HG02759 (cell line): Measurements from ENCODE around the gene TMEM164.

Source experiments
- ATAC-seq: cut with Tn5 transposase; IDR thresholded peaks from one replicate; pipeline ENCODE4 v1.9.1; 2021; ENCODE audit warnings: mild to moderate bottlenecking, moderate library complexity; ENCODE audit not compliant: unreplicated experiment

Gene TMEM164

DNA sequence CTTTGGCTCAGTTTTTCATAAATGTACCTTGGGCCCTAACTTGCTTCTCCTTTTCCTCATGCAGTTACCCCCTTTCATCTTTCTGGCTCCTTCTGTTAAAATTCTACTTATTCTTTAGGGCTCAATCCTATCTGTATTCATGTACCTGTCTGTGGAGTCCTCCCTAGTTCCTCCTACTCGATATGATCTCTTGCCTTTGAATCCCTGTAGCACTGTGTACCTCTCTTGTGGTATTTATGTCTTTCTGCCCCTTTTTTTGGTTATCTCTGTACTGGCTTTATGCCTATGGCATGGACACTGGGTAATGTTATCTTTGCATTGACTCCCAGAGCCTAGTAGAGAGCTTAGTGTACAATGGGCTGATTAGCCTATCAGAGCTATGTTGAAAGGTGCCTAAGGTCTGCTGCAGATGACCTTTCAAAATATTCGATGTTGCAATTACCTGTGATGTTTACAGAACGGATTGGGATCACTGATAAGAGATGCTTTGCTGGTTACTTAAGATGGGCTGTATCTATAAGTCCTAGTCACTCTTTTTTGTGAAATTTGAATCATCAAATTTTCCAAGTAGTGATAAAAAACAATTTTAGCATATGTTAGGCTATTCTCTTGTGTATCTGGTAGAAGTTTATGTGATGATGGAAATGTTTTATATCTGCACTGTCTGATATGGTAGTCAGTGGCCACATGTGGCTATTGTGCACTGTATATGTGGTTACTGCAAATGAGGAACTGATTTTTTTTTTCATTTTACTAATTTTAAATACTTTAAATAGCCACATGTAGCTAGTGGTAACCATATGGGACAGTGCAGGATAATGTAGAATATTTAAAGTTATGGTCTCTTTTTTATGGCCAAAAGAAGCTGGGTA lies 33.5 kb downstream of the TMEM164 start:
- no peak for ATAC-seq

DNA sequence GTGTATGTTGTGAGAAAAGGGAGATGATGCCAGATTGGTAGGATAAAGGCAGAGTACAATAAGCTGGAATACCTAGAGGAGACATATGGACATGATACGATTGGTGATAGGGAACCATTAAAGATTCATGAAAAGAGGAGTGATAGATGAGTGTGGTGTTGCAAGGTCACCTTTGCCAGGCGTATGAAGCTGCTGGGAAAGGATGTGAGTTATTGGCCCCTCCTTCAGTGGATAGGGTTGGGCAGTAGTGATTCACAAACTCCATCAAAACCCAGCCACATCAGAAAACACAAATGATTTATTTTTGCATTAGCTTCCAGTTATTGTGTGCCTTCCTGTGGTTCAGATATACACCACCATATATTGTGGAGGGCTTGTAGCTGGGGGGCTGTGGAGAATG lies 34.3 kb downstream of the TMEM164 start:
- no peak for ATAC-seq

DNA sequence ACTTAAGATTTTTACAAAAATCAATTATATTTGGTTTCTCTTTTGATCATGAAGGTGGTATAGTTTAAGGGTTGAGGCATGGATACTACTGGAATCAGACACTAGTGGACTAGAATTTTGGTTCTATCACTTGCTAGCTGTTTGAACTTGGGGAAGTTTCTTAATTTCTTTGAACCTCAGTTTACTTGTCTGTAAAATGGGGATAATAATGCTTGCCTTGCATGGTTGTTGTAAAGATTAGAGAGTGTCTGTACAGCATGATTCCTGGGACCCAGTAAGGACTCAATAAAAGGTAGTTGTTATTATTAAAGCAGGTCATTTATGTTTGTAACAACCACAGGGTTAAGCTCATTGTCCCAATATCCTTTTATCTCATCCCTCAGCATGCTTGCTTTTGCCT lies 36.0 kb downstream of the TMEM164 start:
- ATAC-seq = no peak

DNA sequence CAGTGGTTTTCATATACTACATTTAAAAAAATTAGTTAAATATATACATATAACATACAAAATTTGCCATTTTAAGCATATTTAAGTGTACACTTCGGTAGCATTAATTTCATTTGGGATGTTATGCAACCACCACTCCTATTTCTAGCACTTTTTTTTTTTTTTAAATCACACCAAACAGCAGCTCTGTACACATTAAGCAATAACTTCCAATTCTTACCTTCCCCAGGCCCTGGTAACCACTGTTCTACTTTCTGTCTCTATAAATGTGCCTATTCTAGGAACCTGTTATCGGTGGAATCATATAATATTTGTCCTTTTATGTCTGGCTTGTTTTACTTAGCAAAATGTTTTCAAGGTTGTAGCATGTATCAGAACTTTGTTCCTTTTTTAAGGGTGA lies 39.1 kb downstream of the TMEM164 start:
- ATAC-seq = no peak

DNA sequence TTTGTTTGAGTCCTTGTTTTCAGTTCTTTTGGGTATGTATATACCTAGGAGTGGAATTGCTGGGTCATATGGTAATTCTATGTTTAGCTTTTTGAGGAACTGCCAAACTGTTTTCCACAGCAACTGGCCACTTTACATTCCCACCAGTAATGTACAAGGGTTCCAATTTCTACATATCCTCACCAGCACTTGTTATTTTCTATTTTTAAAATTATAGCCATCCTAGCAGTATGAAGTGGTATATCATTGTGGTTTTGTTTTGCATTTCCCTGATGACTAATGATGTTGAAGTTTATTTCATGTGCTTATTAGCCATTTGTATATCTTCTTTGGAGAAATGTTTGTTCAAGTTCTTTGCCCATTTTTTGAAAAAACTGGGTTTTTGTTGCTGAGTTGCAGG lies 39.6 kb downstream of the TMEM164 start:
- ATAC-seq = no peak

DNA sequence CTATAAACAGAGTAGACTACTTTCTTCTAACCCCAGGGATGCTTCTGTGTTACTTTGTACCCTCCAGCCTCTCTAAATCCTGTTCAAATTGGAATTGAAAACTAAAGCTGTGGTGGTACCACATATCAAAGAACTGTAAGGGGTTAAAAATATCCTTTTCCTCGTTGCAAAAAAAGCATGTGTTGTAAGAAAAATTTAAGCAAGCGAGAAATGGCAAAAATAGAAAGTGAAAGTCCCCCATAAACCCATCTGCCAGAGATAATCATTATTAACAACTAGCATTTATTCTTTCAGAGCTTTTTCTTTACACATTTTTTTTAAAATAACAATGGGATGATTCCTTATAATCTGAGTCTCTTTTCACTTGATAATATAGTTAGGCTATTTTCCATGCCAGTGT lies 40.6 kb downstream of the TMEM164 start:
- ATAC-seq = no peak

DNA sequence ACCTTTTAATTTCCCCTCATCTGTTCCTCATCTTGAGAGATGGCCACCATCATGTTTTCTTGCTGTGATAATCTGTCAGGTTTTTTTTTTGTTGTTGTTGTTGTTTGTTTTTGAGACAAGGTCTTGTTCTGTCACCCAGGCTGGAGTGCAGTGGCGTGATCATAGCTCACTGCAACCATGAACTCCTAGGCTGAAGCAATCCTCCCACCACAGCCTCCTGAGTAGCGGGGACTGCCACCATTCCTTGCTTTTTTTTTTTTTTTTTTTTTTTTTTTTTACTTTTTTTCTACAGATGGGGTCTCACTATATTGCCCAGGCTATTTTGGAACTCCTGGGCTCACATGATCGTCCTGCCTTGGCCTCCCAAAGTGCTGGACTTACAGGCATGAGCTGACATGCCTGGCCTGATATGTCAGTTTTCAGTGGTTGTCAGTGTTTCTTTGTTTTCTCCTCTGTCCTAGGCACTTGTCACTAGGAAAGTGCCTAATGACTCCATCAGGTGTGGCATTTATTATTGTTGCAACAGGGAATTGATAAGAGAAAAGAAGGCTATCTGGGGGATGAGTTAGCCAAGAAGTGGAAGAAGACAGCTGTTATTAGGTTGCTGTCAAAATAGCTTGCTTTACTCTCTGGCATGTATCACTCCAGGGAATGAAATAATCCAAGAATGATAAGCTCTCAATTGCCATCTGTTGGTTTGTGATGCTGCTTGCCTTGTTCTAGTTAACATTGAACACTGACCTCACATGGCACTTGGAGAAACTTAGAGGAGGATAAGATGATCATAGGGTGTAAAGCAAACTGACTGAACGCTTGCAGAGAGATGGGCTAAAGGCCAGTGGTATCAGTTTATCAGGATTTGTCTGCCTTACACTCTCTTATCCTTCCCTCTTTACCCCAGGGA lies 41.7 kb downstream of the TMEM164 start:
- no peak for ATAC-seq

DNA sequence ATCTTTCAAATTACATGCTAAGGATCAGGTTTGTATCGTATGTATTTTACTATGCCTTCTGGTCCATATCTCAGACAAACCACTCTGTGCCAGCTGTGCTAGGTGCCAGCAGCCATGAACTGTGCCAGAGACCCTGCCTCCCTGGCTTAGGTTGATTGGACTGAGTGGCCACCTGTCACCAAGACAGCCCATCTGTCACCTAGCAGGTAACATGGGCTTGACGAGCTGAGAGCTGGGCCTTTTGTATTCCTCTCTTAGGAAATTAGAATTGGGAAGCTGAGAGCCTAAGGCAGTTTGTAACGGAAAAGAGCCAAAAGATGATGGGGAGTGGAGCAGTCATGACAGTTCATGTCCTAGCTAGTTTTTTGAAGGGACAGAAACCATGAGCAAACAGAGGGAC lies 42.5 kb downstream of the TMEM164 start:
- no peak for ATAC-seq

DNA sequence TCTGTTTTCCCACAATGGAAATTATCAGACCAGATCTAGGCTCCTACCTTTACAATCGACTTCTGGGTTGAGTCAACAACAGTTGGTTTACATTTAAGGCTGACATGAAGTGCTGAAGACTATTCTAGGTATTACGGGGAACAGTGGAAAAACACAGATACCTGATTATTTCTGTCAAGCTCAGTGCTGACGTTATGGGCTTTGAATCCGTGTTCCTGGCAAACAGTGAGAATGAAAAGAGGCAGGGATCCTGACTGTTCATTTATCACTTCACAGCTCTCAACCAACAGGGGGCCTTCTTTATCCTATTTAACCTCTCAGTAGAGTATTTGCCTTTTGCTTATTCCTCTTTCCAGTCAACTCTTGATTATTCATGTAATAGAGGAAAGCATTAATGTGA lies 43.1 kb downstream of the TMEM164 start:
- no peak for ATAC-seq

DNA sequence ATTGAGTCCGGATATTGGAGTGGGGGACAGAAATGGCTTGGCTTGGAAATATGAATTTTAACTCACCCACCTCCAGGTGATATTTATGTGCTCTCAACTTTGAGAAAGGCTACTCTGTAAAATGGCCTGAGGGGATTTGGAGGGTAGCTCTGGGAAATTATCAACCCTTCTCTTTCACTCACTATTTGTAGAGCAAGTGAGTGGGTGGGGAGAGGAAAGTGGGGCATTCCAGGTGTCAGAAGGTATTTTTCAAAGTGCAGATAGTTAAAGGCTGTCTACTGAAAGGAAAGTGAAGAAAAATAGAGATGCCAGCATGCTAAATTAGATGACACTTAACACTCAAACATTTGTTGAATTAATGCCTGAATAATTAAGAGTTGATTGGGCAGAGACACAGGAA lies 44.1 kb downstream of the TMEM164 start:
- ATAC-seq = peak; percentile 50

DNA sequence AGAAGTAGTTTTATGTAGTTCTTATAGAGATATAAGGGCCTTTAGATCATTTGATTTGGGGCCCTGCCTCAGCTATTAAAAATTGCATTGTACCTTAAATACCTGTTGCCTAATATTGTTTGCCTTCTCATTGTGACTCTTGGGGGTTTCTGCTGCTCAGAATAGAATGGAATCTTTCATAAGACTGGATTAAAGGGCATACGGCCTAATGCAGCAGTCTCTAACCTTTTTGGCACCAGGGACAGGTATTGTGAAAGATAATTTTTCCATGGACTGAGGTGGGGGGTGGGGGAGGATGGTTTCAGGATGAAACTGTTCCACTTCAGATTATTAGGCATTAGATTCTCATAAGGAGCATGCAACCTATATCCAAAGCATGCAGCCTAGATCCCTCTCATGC lies 46.2 kb downstream of the TMEM164 start:
- no peak for ATAC-seq

DNA sequence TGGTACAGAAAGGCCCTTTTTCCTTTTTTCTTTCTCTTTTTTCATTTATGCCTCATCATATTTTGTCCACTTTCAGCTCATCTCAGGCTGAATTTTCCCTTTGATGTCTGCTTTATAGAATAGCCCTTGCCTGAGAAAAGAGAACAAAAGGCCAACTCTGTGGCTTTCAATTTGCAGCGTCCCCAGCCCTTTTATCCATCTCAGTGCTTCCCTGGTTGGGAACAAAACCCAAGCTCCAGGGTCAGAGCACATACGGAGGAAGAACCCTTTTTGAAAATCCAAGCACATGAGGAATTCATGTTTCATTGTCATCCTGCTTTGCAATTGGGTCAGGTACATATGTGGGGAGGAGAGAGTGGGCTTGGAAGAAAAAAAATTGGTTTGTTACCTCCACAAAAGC lies 47.5 kb downstream of the TMEM164 start:
- ATAC-seq = no peak

DNA sequence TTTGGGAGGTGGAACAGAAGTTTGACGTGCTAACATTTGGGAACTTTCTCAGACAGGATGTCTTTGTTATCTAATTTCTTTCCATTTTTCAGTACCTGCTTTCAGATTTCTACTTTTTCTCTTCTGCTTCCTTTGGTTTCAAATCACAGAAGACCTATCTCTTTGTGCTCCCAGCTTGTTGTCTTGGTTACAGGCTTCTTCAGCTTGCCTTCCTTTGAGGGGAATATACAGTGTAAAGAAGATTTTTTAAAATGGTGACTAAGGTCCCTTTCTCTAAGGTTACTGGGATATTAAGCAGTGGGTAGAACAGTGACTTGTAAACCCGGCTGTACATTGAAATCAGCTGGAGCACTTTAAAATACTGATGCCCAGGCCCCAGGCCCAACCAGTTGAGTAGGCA lies 48.0 kb downstream of the TMEM164 start:
- ATAC-seq = no peak

DNA sequence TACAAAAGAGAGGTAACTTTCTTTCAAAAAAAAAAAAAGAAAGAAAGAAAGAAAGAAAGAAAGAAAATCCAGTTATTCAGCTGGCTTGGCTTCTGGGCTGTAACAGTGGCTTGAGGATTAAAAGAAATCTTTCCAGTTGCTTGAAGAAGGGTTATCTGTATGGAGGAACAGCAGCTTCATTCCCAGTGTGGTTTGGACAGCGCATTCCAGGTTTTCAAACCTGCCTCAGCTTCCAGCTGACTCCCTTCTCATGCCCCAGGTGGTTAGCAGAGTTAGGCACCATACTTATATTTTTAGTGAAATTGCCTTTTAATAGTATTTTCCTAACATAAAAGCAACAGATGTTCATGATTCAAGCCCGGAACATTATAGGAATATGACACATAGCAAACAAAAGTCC lies 48.6 kb downstream of the TMEM164 start:
- no peak for ATAC-seq

DNA sequence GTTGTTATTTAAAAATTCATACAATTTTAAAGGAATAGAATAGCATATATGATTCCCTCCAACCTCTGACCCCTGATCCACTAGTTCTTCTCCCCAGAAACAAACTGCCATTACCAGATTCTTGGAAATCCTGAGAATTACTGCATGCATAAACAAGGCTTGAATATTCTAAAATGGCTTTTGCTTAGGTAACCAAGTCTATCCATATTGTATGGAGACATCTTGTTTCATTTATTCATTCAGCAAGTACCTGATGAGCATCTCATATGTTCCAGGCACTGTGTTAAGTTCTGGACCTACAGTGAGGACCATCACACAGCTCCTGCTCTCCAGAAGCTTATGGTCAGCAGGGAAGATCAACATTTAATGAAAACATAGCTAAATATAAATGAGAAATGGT lies 49.4 kb downstream of the TMEM164 start:
- no peak for ATAC-seq

DNA sequence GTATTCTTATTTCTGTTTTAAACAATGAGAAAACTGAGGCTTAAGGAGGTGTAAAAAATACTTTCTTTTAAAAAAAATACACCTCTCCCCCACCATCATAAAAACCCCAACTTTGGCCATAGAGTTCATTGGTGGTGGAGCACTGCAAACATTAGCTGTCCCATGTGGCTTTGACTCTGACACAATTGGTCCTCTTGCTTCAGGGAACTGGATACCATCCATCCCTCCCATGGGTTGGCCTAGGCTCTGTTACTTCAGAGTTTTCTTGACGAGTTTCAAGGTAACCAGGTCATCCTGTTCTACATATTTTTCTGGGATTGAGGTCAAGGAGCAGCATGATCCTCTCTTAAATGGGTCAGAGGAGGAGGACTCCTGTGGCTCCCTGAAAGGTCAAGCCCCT lies 50.5 kb downstream of the TMEM164 start:
- ATAC-seq = no peak

DNA sequence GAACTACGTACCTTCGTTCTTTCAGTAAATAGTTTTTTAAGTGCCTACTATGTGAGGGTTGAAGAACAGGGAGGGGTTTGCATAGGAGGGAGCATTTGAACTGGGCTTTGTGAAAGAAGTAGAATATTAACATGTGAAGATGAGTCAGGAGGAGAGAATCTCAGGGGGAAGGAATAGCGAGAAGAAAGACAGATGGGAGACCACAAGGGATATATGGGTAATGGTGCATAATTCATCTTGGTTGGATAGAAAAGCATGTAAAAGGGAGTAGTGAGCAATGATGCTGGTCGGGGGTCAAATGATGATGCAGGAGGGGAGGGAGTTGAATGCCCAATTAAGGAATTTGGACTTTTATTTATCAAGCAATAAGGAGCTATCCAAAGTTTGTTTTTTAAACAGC lies 52.7 kb downstream of the TMEM164 start:
- ATAC-seq = no peak

DNA sequence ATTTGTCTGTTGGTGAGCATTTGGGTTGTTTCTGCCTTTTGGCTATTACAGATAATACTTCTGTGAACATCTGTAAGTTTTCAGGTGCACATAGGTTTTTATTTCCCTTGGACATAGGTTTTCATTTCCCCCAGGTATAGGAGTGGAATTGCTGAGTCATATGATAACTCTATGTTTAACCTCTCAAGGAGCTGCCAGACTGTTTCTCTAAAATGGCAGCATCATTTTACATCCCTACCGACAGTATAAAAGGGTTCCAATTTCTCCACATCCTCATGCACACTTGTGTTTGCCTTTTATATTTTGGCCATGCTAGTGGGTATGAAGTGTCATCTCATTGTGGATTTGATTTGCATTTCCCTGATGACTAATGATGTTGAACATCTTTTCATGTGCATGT lies 53.5 kb downstream of the TMEM164 start:
- no peak for ATAC-seq

DNA sequence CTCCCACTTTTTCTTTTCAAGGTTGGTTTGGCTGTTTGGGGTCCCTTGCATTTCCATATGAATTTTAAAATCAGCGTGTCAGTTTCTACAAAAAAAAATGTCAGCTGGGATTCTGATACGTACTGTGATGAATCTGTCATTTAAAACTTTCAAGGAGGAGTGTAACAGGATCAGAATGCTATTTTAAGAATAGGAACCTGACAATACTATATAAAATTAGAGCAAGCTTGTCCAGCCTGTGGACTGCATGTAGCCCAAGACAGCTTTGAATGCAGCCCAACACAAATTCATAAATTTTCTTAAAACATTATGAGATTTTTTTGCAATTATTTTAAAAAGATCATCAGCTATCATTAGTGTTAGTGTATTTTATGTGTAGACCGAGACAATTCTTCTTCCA lies 56.5 kb downstream of the TMEM164 start:
- no peak for ATAC-seq

DNA sequence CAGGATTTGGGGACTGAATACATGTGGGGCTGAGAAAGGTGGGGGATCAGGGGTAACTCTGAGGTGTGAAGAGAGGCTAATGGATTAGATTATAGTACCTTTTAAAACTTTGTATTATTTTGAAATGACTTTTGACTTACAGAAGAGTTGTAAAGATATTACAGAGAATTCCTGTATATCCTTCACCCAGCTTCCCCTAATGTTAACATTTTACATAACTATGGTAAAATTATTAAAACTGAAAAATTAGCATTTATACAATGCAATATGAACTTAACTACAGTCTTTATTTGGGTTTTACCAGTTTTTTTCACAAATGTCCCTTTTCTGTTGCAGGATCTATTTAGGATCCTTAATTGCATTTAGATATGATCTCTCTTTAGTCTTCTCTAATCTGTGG lies 57.4 kb downstream of the TMEM164 start:
- no peak for ATAC-seq

DNA sequence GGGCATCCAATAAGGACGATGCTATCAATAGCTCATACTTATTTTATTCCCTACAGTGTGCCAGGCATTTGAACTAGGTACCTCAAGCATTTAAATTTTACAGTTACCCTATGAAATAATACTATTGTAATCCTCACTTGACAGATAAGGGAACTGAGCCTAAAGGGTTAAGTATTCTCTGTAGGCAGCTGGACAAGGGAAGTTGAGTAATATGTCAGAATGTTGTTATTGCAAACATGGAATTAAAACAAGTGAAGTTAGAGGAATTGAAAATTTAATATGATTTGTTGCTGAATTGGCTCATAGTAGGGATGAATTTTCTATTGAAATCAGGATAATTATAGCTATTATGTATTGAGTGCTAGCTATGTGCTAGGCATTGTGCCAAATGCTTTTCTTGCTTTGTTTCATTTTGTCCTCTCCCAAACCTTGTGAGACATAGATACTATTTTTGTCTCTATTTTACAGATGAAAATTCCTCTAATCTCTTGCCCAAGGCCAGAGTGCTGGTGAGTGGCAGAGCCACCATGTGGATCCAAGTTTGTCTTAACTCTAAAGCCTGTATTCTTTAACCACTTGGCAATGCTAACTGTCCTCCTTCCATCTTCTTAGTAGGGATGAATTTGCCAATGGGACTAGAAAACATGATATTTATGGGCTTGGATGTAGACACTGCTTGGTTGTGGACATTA lies 58.1 kb downstream of the TMEM164 start:
- no peak for ATAC-seq

DNA sequence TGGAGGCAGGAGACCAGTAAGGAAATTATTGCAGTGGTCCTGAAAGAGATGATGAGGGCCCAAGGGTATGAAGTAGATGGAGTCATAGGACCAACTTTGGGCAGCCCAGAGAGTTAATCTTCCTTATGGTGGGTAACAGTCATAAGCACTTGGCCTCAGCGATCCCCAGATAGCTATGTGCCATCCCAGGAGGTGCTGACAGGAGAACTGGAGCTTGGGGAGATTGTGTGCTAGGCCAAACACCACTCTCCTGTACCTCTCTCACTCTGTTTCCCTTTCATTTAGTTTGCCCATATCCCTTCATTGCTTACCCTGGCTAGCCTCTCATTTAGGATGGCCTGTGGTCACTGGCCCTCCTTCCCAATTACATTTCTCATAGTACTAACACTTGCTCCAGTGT lies 60.0 kb downstream of the TMEM164 start:
- no peak for ATAC-seq
